ENCODE measurements around the gene TMEM63A. TPM values are rescaled to one million over a fixed set of nuclear protein-coding genes. Genes with fewer than 3 reads are reported as not detected.

The TMEM63A gene
- total RNA-seq, 3 donors from 2014 or later (not counting 1 experiment from before 2014, with no cell fraction given), result 101 to 166 (median 113) TPM

DNA sequence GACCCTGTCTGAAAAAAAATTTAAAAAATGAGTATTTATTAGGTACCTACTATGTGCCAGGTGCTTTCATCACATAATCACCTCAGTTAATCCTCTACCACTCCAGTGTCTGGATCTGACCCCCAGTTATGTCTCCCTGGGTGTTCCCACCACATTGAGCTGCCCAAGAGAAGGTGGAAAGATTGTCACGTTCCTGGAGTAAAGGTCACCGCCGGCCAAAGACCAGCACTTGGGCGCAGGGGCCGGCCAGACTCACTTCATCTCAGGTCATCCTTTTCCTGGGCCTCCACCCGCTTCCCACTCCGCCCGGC, 41.2 kb upstream of the TMEM63A start:
- Histone ChIP-seq H3K9me3 (ENCODE audit: control insufficient read depth, insufficient read depth, low read length) (no peaks in the 10 kb centered on the region), H3K27me3 (ENCODE audit: control insufficient read depth, insufficient read depth, low read length) (no peaks in the 10 kb centered on the region), H3K4me3 (ENCODE audit: low read length) (peak overlapping the region; percentile 89), H3K27ac (ENCODE audit: low read length) (peak overlapping the region; percentile 68), H3K36me3 (ENCODE audit: control insufficient read depth, insufficient read depth, low read length) (peaks cover 32% of the 10 kb centered on the region), H3K4me1 (ENCODE audit: control insufficient read depth, insufficient read depth, low read length) (peaks cover 26% of the 10 kb centered on the region)
- peaks cover 13 to 31% of the 10 kb centered on the region in 2 donors for H3K4me1 Mint-ChIP-seq
- no peak for ATAC-seq
- no peak for DNase-seq
- H3K9me3 Mint-ChIP-seq, result no peaks in the 10 kb centered on the region
- intact Hi-C loops (cut with micrococcal nuclease), result loop anchor here (5.0 kb wide), 1 partner anchor 146 kb away; the partner anchor contains the start of gene SRP9
- WGBS (ENCODE audit: insufficient coverage), result under 1% methylated on average over 8 of the region's 8 CpGs
- TF ChIP-seq, protein P1, sequence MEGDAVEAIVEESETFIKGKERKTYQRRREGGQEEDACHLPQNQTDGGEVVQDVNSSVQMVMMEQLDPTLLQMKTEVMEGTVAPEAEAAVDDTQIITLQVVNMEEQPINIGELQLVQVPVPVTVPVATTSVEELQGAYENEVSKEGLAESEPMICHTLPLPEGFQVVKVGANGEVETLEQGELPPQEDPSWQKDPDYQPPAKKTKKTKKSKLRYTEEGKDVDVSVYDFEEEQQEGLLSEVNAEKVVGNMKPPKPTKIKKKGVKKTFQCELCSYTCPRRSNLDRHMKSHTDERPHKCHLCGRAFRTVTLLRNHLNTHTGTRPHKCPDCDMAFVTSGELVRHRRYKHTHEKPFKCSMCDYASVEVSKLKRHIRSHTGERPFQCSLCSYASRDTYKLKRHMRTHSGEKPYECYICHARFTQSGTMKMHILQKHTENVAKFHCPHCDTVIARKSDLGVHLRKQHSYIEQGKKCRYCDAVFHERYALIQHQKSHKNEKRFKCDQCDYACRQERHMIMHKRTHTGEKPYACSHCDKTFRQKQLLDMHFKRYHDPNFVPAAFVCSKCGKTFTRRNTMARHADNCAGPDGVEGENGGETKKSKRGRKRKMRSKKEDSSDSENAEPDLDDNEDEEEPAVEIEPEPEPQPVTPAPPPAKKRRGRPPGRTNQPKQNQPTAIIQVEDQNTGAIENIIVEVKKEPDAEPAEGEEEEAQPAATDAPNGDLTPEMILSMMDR (IDR thresholded peaks at IDR 0.05), result no peak
- H3K27me3 Mint-ChIP-seq (ENCODE audit: low read depth in 2 of 2), result no peaks in the 10 kb centered on the region
- peak overlapping the region; percentile 89 for H3K4me3 Mint-ChIP-seq
- peak overlapping the region; percentile 87 to 97 for H3K27ac Mint-ChIP-seq
- no peaks in the 10 kb centered on the region for H3K36me3 Mint-ChIP-seq

DNA sequence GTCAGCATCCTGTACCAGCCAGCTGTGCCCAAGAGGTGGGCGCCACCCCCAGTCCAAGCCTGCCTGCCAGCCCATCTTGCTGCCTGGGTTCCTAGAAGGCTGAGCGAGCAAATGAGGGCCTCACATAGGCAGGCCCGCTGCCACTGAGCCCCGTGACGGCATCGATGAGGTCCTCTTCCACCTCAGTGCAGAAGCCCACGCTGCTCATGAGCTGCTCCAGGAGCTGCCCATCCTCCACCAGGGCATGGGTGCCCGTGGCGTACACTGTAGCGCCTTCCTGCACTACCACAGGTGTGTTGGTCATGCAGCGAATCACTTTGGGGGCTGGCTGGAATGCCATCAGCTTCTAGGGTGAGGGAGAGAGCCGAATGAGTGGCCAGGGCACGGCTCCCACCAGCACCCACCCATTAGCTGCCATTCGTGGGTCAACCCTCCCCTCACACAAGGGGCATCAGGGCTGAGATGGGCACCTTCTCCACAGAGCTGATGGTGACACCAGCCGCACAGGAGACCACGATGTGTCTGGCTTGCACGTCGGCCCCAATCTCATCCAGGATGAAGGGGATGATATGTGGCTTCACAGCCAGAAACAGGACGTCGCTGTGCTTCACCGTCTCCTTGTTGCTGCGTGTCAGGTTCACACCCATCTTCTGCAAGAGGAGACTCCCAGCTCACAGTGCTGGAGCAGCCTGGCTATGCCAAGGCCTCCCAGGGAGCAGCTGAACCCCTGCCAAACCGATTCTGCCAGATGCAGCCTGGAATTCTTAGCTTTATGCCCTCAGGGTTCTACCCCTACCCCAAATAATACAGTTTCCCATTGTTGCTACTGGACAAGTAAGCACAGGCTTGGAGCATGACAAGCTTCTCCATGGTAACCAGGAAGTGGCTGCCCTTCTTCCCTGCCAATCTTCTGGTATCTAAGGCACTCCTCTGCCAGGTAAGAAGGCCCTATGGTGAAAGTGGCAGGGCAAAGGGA, 39.8 kb upstream of the TMEM63A start:
- DNase-seq (no peak), ATAC-seq (no peak)
- WGBS (ENCODE audit: insufficient coverage), result 91% methylated on average over 23 of the region's 23 CpGs
- peaks cover 25% of the 10 kb centered on the region for H3K4me1 ChIP-seq (ENCODE audit: control insufficient read depth, insufficient read depth, low read length)
- intact Hi-C loops (cut with micrococcal nuclease), result loop anchor here (5.0 kb wide), 1 partner anchor 145 kb away; the partner anchor contains the start of gene SRP9
- Mint-ChIP-seq H3K4me3 (no peak overlapping the region), H3K27ac (peak overlapping the region; percentile 43 to 64), H3K36me3 (no peaks in the 10 kb centered on the region), H3K27me3 (ENCODE audit: low read depth in 2 of 2) (no peaks in the 10 kb centered on the region), H3K9me3 (no peaks in the 10 kb centered on the region), H3K4me1 (peaks cover 19 to 31% of the 10 kb centered on the region in 2 donors)
- no peaks in the 10 kb centered on the region for H3K9me3 ChIP-seq (ENCODE audit: control insufficient read depth, insufficient read depth, low read length)
- TF ChIP-seq, protein P1 (IDR thresholded peaks at IDR 0.05), result no peak
- H3K27ac ChIP-seq (ENCODE audit: low read length), result no peak overlapping the region
- no peaks in the 10 kb centered on the region for H3K27me3 ChIP-seq (ENCODE audit: control insufficient read depth, insufficient read depth, low read length)
- H3K4me3 ChIP-seq (ENCODE audit: low read length), result no peak overlapping the region
- H3K36me3 ChIP-seq (ENCODE audit: control insufficient read depth, insufficient read depth, low read length), result peaks cover 41% of the 10 kb centered on the region

- no peak overlapping the region for H3K4me3 ChIP-seq (ENCODE audit: low read length)
- no peaks in the 10 kb centered on the region for H3K27me3 ChIP-seq (ENCODE audit: control insufficient read depth, insufficient read depth, low read length)
- no peak overlapping the region for H3K27ac Mint-ChIP-seq
- no peaks in the 10 kb centered on the region for H3K36me3 Mint-ChIP-seq
- no peak for DNase-seq
- H3K4me1 ChIP-seq (ENCODE audit: control insufficient read depth, insufficient read depth, low read length), result peaks cover 31% of the 10 kb centered on the region
- ATAC-seq, result no peak
- no peak overlapping the region for H3K4me3 Mint-ChIP-seq
- peaks cover 37 to 50% of the 10 kb centered on the region in 2 donors for H3K4me1 Mint-ChIP-seq
- H3K9me3 Mint-ChIP-seq, result no peaks in the 10 kb centered on the region
- 42% methylated on average over 4 of the region's 5 CpGs for WGBS (ENCODE audit: insufficient coverage)
- no peak overlapping the region for H3K27ac ChIP-seq (ENCODE audit: low read length)
- no peaks in the 10 kb centered on the region for H3K9me3 ChIP-seq (ENCODE audit: control insufficient read depth, insufficient read depth, low read length)
- TF ChIP-seq, protein P1 (IDR thresholded peaks at IDR 0.05), result no peak
- H3K36me3 ChIP-seq (ENCODE audit: control insufficient read depth, insufficient read depth, low read length), result peaks cover 49% of the 10 kb centered on the region
- no peaks in the 10 kb centered on the region for H3K27me3 Mint-ChIP-seq (ENCODE audit: low read depth in 2 of 2)
- intact Hi-C loops (cut with micrococcal nuclease), result loop anchor here (5.0 kb wide), 1 partner anchor 143 kb away; the partner anchor contains the start of gene SRP9
Measured at GRCh38 chr1:225919906-225920305, 37.7 kb upstream of the TMEM63A start.

All from natural killer cell (primary cell).